H1 (cell line): ENCODE measurements around the gene CDV3. TPM values are rescaled to one million over a fixed set of nuclear protein-coding genes. Genes with fewer than 3 reads are reported as not detected.

Experiments
- CTCF ChIA-PET: fragments of 300-600 bp; sonication (Branson Sonifier 250); formaldehyde crosslinking; loops from one replicate; lab custom pipeline; 2021; ENCODE audit not compliant: partially characterized antibody; lab: Charles Lee
- POLR2A ChIA-PET: fragments of 300-600 bp; sonication (Branson Sonifier 250); formaldehyde crosslinking; loops from one replicate; lab custom pipeline; 2021; ENCODE audit warnings: inconsistent platforms; ENCODE audit not compliant: partially characterized antibody; lab: Charles Lee
- DNase-seq, 2 experiments: peaks; one replicate each; pipeline versions ENCODE4 v3.0.0 to v3.0.0-alpha.2; 2010 to 2022; ENCODE audit warnings: low spot score in 2 of 2, low read depth in 1 of 2, mixed read lengths in 1 of 2
- FAIRE-seq: peaks from 2 replicates; lab custom pipeline; 2011; peaks lifted over from hg19 to GRCh38; lab: Jason Lieb, UNC
- H2AFZ ChIP-seq: 2 replicates; pipeline ENCODE4 v1.8.1; 2012; ENCODE audit warnings: low read length, inconsistent platforms
- H2AK5ac ChIP-seq: 2 replicates; pipeline ENCODE4 v1.6.1; 2013; ENCODE audit warnings: low read depth, low read length
- H2BK120ac ChIP-seq: replicated peaks from 2 replicates; pipeline ENCODE3; 2013; ENCODE audit warnings: low read depth, low read length, inconsistent platforms
- H2BK12ac ChIP-seq: 2 replicates; pipeline ENCODE4 v1.6.1; 2013; ENCODE audit warnings: low read depth, low read length
- H2BK15ac ChIP-seq: 2 replicates; pipeline ENCODE4 v1.6.1; 2013; ENCODE audit warnings: low read length
- H2BK20ac ChIP-seq: 2 replicates; pipeline ENCODE4 v1.6.1; 2013; ENCODE audit warnings: low read length
- H2BK5ac ChIP-seq: 2 replicates; pipeline ENCODE4 v1.6.1; 2013; ENCODE audit warnings: low read depth, low read length
- H3K14ac ChIP-seq: 2 replicates; pipeline ENCODE4 v1.6.1; 2013; ENCODE audit warnings: inconsistent platforms; ENCODE audit not compliant: insufficient read length
- H3K18ac ChIP-seq: 2 replicates; pipeline ENCODE4 v1.6.1; 2013; ENCODE audit warnings: low read length; ENCODE audit errors: extremely low read depth
- H3K23ac ChIP-seq: 2 replicates; pipeline ENCODE4 v1.6.1; 2013; ENCODE audit warnings: inconsistent platforms; ENCODE audit not compliant: insufficient read length
- H3K23me2 ChIP-seq: 2 replicates; pipeline ENCODE4 v1.6.1; 2013; ENCODE audit warnings: low read depth, low read length
- H3K27ac ChIP-seq: 2 replicates; pipeline ENCODE4 v1.6.1; 2011; ENCODE audit warnings: low read depth, low read length, inconsistent platforms
- H3K27me3 ChIP-seq, 4 experiments: replicated peaks in 1 of 4; 1 replicate in 1 of 4; 2 replicates in 3 of 4; pipeline versions ENCODE4 v1.6.1 to v1.8.1; 2011 to 2013; ENCODE audit warnings: low read length in 3 of 4, mild to moderate bottlenecking in 3 of 4, inconsistent platforms in 2 of 4, mixed read lengths in 2 of 4, moderate library complexity in 1 of 4; ENCODE audit not compliant: control insufficient read depth in 3 of 4, insufficient read depth in 3 of 4; ENCODE audit errors: extremely low read depth in 1 of 4
- H3K36me3 ChIP-seq, 4 experiments: 2 replicates each; pipeline versions ENCODE4 v1.6.1 to v1.8.1; 2011 to 2013; ENCODE audit warnings: mild to moderate bottlenecking in 4 of 4, low read length in 3 of 4, moderate library complexity in 2 of 4, control low read depth in 1 of 4, inconsistent platforms in 1 of 4; ENCODE audit not compliant: insufficient read depth in 4 of 4, control insufficient read depth in 2 of 4
- H3K4ac ChIP-seq: replicated peaks from 2 replicates; pipeline ENCODE3; 2013; ENCODE audit warnings: low read length, low read depth, mixed read lengths, inconsistent platforms; ENCODE audit not compliant: insufficient read length
- H3K4me1 ChIP-seq, 4 experiments: replicated peaks in 1 of 4; 1 replicate in 1 of 4; 2 replicates in 3 of 4; pipeline versions ENCODE4 v1.6.1 to v1.8.1; 2011 to 2013; ENCODE audit warnings: low read length in 3 of 4, inconsistent platforms in 2 of 4, mixed read lengths in 1 of 4; ENCODE audit not compliant: insufficient read depth in 4 of 4, control insufficient read depth in 3 of 4
- H3K4me2 ChIP-seq, 2 experiments: 2 replicates each; pipeline versions ENCODE4 v1.6.1 to v1.8.1; 2011 to 2013; ENCODE audit warnings: low read depth in 2 of 2, low read length in 2 of 2, control low read depth in 1 of 2, inconsistent platforms in 1 of 2, mild to moderate bottlenecking in 1 of 2; ENCODE audit not compliant: insufficient read depth in 1 of 2
- H3K4me3 ChIP-seq, 4 experiments: fragments of 200-600, 300-600 bp in 1 of 4; sonication (generic), shearing (Covaris generic), sonication (Bioruptor Twin) in 1 of 4; 2 replicates each; pipeline versions ENCODE4 v1.5.1 to v1.8.1; 2011 to 2016; ENCODE audit warnings: low read length in 4 of 4, low read depth in 3 of 4, control low read depth in 2 of 4, inconsistent platforms in 2 of 4, mild to moderate bottlenecking in 2 of 4, mixed read lengths in 1 of 4, moderate library complexity in 1 of 4; ENCODE audit not compliant: insufficient read depth in 2 of 4; ENCODE audit errors: extremely low read depth in 1 of 4
- H3K56ac ChIP-seq: replicated peaks from 2 replicates; pipeline ENCODE3; 2013; ENCODE audit warnings: low read depth, mild to moderate bottlenecking, mixed read lengths, low read length, inconsistent platforms; ENCODE audit not compliant: insufficient read length
- H3K79me1 ChIP-seq: 2 replicates; pipeline ENCODE4 v1.6.1; 2013; ENCODE audit warnings: low read depth, low read length, control low read depth
- H3K79me2 ChIP-seq, 2 experiments: 2 replicates each; pipeline versions ENCODE4 v1.6.1 to v1.8.1; 2012 to 2013; ENCODE audit warnings: low read length in 2 of 2, mild to moderate bottlenecking in 2 of 2, inconsistent platforms in 1 of 2; ENCODE audit not compliant: insufficient read depth in 2 of 2, control insufficient read depth in 1 of 2
- H3K9ac ChIP-seq, 4 experiments: replicated peaks in 1 of 4; 1 replicate in 1 of 4; 2 replicates in 3 of 4; pipeline versions ENCODE4 v1.6.1 to v1.8.1; 2011 to 2013; ENCODE audit warnings: low read depth in 3 of 4, low read length in 3 of 4, control low read depth in 2 of 4, mild to moderate bottlenecking in 2 of 4, moderate library complexity in 2 of 4, inconsistent platforms in 1 of 4; ENCODE audit errors: extremely low read depth in 1 of 4
- H3K9me3 ChIP-seq, 2 experiments: 2 replicates each; pipeline versions ENCODE4 v1.6.1 to v1.8.1; 2012 to 2013; ENCODE audit warnings: mild to moderate bottlenecking in 2 of 2, moderate library complexity in 2 of 2, control low read depth in 1 of 2, inconsistent platforms in 1 of 2, low read depth in 1 of 2, low read length in 1 of 2, mixed read lengths in 1 of 2; ENCODE audit not compliant: insufficient read depth in 2 of 2
- H4K20me1 ChIP-seq, 2 experiments: replicated peaks in 1 of 2; 2 replicates each; pipeline versions ENCODE3 to v1.8.1; 2011 to 2013; ENCODE audit warnings: inconsistent platforms in 2 of 2, low read length in 2 of 2, mild to moderate bottlenecking in 1 of 2; ENCODE audit not compliant: insufficient read depth in 2 of 2, control insufficient read depth in 1 of 2
- H4K5ac ChIP-seq: 2 replicates; pipeline ENCODE4 v1.6.1; 2013; ENCODE audit warnings: low read length, low read depth, mixed read lengths, inconsistent platforms; ENCODE audit not compliant: insufficient read length
- H4K8ac ChIP-seq: 2 replicates; pipeline ENCODE4 v1.8.0; 2013; ENCODE audit warnings: mild to moderate bottlenecking, moderate library complexity, low read length, inconsistent platforms; ENCODE audit not compliant: insufficient read depth; ENCODE audit errors: extremely low read depth
- H4K91ac ChIP-seq: replicated peaks from 2 replicates; pipeline ENCODE3; 2013; ENCODE audit warnings: low read length, mixed read lengths, inconsistent platforms; ENCODE audit not compliant: insufficient read length
- BRCA1 ChIP-seq: IDR thresholded peaks from 2 replicates; pipeline ENCODE4 v1.6.1; 2012; ENCODE audit warnings: low read depth, low read length, improper control_type of control experiment
- NANOG ChIP-seq: IDR thresholded peaks from 2 replicates; pipeline ENCODE4 v1.6.1; 2011; ENCODE audit warnings: low read length, low read depth, mild to moderate bottlenecking, inconsistent platforms; ENCODE audit not compliant: insufficient read depth, poor library complexity, severe bottlenecking
- WGBS, 2 experiments: shearing (Covaris generic) in 1 of 2; methylation state at CpG; one replicate each; pipeline versions ENCODE4 v1.1.6 to v1.1.7; 2013 to 2015; ENCODE audit warnings: low lambda C conversion rate in 2 of 2, mixed read lengths in 2 of 2, inconsistent platforms in 1 of 2, low coverage in 1 of 2, missing lambda C conversion rate in 1 of 2; ENCODE audit not compliant: insufficient replicate concordance in 2 of 2, insufficient coverage in 1 of 2, insufficient read length in 1 of 2; ENCODE audit errors: extremely low coverage in 1 of 2, missing lambda C conversion rate in 1 of 2; 5-methylcytosine and 5-hydroxymethylcytosine counted together
- polyA plus RNA-seq, 7 experiments: library from polyadenylated mRNA; depleted of rRNA in 3 of 7; stranded (reverse) in 5 of 7; unstranded in 2 of 7; fragments of >200 nt in 5 of 7; fragments of 200-250 nt in 2 of 7; gene quantifications; 1 replicate in 5 of 7; 2 replicates in 1 of 7; 4 replicates in 1 of 7; pipeline versions ENCODE4 v1.2.1 to v1.2.3, GENCODE V29; 2011 to 2013; ENCODE audit warnings: missing spikeins in 2 of 7, mixed read lengths in 2 of 7
- total RNA-seq: library from RNA; stranded (reverse); fragmentation: NEBNext Ultra II Directional; extraction: Animal tissue kit (Norgen Biotek cat#: 25700); gene quantifications from 2 replicates; pipeline ENCODE4 v1.2.1, GENCODE V29; 2021

The CDV3 gene
- total and polyA plus RNA-seq, 2 of the 8 experiments (the other 6 are each of a cell fraction or from before 2014, with no cell fraction given) = 29.4 to 163 TPM

- FAIRE-seq (no peak), DNase-seq (no peak)
- H2BK12ac ChIP-seq = no peak overlapping the region
- H3K14ac ChIP-seq = no peak overlapping the region
- no peaks in the 10 kb centered on the region for H4K20me1 ChIP-seq
- no peak for TF ChIP-seq BRCA1
- no peak for TF ChIP-seq NANOG
- H4K5ac ChIP-seq = no peak overlapping the region
- no peak overlapping the region for H2AFZ ChIP-seq
- no peak overlapping the region for H3K18ac ChIP-seq
- H3K9ac ChIP-seq = no peak overlapping the region
- ChIA-PET POLR2A (interaction anchor here (1.2 kb wide), 1 partner anchor 41 kb away, joined by 5 read pairs; the partner anchor contains the start of gene CDV3), CTCF (no interaction called here)
- H4K91ac ChIP-seq = no peak overlapping the region
- no peak overlapping the region for H3K4me2 ChIP-seq
- no peak overlapping the region for H2BK120ac ChIP-seq
- H3K79me1 ChIP-seq = no peaks in the 10 kb centered on the region
- WGBS, 2 experiments = 94% methylated on average over 5 of the region's 5 CpGs; no CpG with 5 or more reads in 1 of the 2 experiments
- H3K56ac ChIP-seq = no peak overlapping the region
- H4K8ac ChIP-seq = no peak overlapping the region
- no peaks in the 10 kb centered on the region for H3K27me3 ChIP-seq
- no peak overlapping the region for H2BK15ac ChIP-seq
- no peaks in the 10 kb centered on the region; a peak in 1 of 7 replicates for H3K4me1 ChIP-seq
- H3K4me3 ChIP-seq = no peak overlapping the region
- no peaks in the 10 kb centered on the region for H3K36me3 ChIP-seq
- H3K9me3 ChIP-seq = 0 out of 4 replicates have a peak, but pooled peaks cover 0 to 3% of the 10 kb centered on the region in 2 experiments
- no peak overlapping the region for H2BK20ac ChIP-seq
- no peaks in the 10 kb centered on the region for H3K79me2 ChIP-seq
- H2BK5ac ChIP-seq = no peak overlapping the region
- no peaks in the 10 kb centered on the region; the same call in 1 of the 2 replicates for H3K23me2 ChIP-seq
- H3K4ac ChIP-seq = no peak overlapping the region
- H3K23ac ChIP-seq = no peak overlapping the region
- H2AK5ac ChIP-seq = no peak overlapping the region
- no peak overlapping the region for H3K27ac ChIP-seq
Observed at GRCh38 chr3:133531981-133532380, 41.5 kb upstream of the CDV3 start.
